Keratinocyte (primary cell): ENCODE data around the gene FMN2.

Source experiments
- CTCF ChIP-seq, 3 experiments: IDR thresholded peaks in 1 of 3; conservative IDR thresholded peaks in 1 of 3; optimal IDR thresholded peaks in 1 of 3; 2 replicates in 2 of 3; 3 replicates in 1 of 3; pipeline versions ENCODE3 to v1.5.1; 2011; ENCODE audit warnings: low read length in 3 of 3, mild to moderate bottlenecking in 3 of 3, moderate library complexity in 2 of 3, control low read depth in 1 of 3, inconsistent platforms in 1 of 3; ENCODE audit not compliant: insufficient read depth in 2 of 3; ENCODE audit errors: extremely low read depth in 1 of 3
- EZH2 ChIP-seq: IDR thresholded peaks from one replicate; pipeline ENCODE4 v1.6.1; 2012; ENCODE audit warnings: inconsistent platforms, mild to moderate bottlenecking, low read length, moderate library complexity

- TF ChIP-seq CTCF (optimal IDR thresholded peaks at IDR 0.05 in 1 of 3, IDR thresholded peaks at IDR 0.05 in 1 of 3, conservative IDR thresholded peaks at IDR 0.05 in 1 of 3; ENCODE audit: extremely low read depth in 1 of 3, insufficient read depth in 2 of 3, low read length in 3 of 3) (no peak), EZH2 (no peak)
Observed at GRCh38 chr1:240284656-240285414, 193.2 kb downstream of the FMN2 start.
